G401 (cell line): ENCODE measurements around the gene KIF21A. TPM values are rescaled to one million over a fixed set of nuclear protein-coding genes. Genes with fewer than 3 reads are reported as not detected.

Experiments
- total RNA-seq: library from RNA; depleted of rRNA; stranded (reverse); fragments of >200 nt; shearing (Covaris generic); gene quantifications from 2 replicates; pipeline ENCODE4 v1.2.3, GENCODE V29; 2014; rRNA removed

The KIF21A gene
- total RNA-seq, 1 experiment from 2014 or later = 11.0 TPM

Other genes with a start within 250 kb of the KIF21A start
- gene ABCD2, start 176.7 kb upstream of the KIF21A start, total RNA-seq = not detected in 2 replicates